ENCODE measurements around the gene STK10. TPM values are rescaled to one million over a fixed set of nuclear protein-coding genes. Genes with fewer than 3 reads are reported as not detected.

Gene STK10
- total and polyA plus RNA-seq, 2 experiments from 2014 or later, result 7.5 to 17.8 TPM

DNA sequence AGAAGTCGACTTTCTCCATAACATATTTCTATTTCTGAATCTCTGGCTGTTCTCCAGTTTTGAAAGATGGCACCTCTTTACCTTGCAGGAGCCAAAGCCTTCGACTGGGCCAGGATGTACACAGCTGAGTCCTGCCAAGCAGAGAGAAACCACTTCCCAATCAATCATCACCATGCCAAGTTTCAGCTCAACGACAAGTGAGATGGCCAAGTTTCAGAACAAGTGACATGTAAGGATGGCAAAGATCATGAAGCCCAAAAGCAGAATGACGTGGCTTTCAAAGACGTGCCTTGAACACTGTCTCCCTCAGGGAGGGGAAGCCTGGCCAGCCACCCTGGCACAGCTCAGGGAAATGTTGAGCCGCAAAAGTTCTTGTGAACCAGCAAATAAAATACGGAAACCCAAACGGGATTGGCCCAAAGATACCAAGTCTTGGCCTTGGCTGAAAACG is 17.7 kb downstream of the STK10 start (continued):
- TF ChIP-seq, protein P1, sequence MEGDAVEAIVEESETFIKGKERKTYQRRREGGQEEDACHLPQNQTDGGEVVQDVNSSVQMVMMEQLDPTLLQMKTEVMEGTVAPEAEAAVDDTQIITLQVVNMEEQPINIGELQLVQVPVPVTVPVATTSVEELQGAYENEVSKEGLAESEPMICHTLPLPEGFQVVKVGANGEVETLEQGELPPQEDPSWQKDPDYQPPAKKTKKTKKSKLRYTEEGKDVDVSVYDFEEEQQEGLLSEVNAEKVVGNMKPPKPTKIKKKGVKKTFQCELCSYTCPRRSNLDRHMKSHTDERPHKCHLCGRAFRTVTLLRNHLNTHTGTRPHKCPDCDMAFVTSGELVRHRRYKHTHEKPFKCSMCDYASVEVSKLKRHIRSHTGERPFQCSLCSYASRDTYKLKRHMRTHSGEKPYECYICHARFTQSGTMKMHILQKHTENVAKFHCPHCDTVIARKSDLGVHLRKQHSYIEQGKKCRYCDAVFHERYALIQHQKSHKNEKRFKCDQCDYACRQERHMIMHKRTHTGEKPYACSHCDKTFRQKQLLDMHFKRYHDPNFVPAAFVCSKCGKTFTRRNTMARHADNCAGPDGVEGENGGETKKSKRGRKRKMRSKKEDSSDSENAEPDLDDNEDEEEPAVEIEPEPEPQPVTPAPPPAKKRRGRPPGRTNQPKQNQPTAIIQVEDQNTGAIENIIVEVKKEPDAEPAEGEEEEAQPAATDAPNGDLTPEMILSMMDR (conservative IDR thresholded peaks at IDR 0.05; ENCODE audit: low read depth in 2 of 2), result no peak
- TF ChIP-seq POLR2AphosphoS5 (IDR thresholded peaks at IDR 0.05; ENCODE audit: low read depth) (no peak), STAT1 (IDR thresholded peaks at IDR 0.05; ENCODE audit: unreplicated experiment) (no peak), EZH2 (IDR thresholded peaks at IDR 0.05; ENCODE audit: low read depth, unreplicated experiment) (no peak), ZNF114 (CRISPR knock-in tag; IDR thresholded peaks at IDR 0.05) (no peak), CREB1 (CRISPR knock-in tag; IDR thresholded peaks at IDR 0.05; ENCODE audit: low read depth) (no peak), ZNF331 (CRISPR knock-in tag; IDR thresholded peaks at IDR 0.05; ENCODE audit: low read depth) (no peak), NANOG (IDR thresholded peaks at IDR 0.05; ENCODE audit: borderline replicate concordance) (no peak), EZH2phosphoT487 (IDR thresholded peaks at IDR 0.05; ENCODE audit: unreplicated experiment) (no peak)
- TF ChIP-seq, protein P2, sequence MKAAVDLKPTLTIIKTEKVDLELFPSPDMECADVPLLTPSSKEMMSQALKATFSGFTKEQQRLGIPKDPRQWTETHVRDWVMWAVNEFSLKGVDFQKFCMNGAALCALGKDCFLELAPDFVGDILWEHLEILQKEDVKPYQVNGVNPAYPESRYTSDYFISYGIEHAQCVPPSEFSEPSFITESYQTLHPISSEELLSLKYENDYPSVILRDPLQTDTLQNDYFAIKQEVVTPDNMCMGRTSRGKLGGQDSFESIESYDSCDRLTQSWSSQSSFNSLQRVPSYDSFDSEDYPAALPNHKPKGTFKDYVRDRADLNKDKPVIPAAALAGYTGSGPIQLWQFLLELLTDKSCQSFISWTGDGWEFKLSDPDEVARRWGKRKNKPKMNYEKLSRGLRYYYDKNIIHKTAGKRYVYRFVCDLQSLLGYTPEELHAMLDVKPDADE (IDR thresholded peaks at IDR 0.05), result no peak
- TF ChIP-seq, protein P3, sequence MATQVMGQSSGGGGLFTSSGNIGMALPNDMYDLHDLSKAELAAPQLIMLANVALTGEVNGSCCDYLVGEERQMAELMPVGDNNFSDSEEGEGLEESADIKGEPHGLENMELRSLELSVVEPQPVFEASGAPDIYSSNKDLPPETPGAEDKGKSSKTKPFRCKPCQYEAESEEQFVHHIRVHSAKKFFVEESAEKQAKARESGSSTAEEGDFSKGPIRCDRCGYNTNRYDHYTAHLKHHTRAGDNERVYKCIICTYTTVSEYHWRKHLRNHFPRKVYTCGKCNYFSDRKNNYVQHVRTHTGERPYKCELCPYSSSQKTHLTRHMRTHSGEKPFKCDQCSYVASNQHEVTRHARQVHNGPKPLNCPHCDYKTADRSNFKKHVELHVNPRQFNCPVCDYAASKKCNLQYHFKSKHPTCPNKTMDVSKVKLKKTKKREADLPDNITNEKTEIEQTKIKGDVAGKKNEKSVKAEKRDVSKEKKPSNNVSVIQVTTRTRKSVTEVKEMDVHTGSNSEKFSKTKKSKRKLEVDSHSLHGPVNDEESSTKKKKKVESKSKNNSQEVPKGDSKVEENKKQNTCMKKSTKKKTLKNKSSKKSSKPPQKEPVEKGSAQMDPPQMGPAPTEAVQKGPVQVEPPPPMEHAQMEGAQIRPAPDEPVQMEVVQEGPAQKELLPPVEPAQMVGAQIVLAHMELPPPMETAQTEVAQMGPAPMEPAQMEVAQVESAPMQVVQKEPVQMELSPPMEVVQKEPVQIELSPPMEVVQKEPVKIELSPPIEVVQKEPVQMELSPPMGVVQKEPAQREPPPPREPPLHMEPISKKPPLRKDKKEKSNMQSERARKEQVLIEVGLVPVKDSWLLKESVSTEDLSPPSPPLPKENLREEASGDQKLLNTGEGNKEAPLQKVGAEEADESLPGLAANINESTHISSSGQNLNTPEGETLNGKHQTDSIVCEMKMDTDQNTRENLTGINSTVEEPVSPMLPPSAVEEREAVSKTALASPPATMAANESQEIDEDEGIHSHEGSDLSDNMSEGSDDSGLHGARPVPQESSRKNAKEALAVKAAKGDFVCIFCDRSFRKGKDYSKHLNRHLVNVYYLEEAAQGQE (IDR thresholded peaks at IDR 0.05; ENCODE audit: unreplicated experiment), result no peak

DNA sequence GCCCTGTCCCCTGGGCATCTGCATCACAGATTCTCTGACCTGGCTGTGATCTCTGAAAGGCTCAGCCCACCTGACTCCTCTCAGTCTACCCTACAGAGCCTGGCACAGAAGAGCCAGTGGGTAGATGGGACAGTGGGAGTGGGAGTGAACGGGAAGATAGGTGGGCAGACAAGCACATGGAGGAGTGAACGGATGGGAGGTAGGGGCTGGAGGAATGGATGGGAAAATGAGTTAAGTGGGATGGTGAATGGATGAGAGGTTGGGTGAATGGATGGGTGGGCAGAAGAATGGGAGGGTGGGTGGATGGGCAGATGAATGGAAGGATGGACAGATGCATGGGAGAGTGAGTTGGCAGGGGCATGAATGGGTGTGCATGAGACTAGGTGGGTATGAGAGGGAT is 18.8 kb downstream of the STK10 start:
- H3F3A ChIP-seq (replicated peaks; ENCODE audit: low read depth), result peaks cover 4% of the 10 kb centered on the region; the same call in 1 of the 2 replicates
- Mint-ChIP-seq H3K36me3 (ENCODE audit: low read depth) (no peaks in the 10 kb centered on the region), H3K4me3 (no peak overlapping the region), H3K27me3 (ENCODE audit: insufficient read depth, low read depth, poor library complexity) (peaks cover 2% of the 10 kb centered on the region), H3K4me1 (peaks cover 14% of the 10 kb centered on the region), H3K9me3 (no peaks in the 10 kb centered on the region), H3K27ac (peak overlapping the region; percentile 46; the same call in 1 of the 2 replicates)
- peaks cover under 1% of the 10 kb centered on the region for H3K4me1 ChIP-seq (ENCODE audit: insufficient read depth)
- H3K9me2 ChIP-seq (ENCODE audit: insufficient read depth), result no peaks in the 10 kb centered on the region
- H3K4me3 ChIP-seq, result no peak overlapping the region
- H3K4me2 ChIP-seq, result no peak overlapping the region
- no peak for DNase-seq (ENCODE audit: low spot score)
- H3K27me3 ChIP-seq (ENCODE audit: insufficient read depth), result no peaks in the 10 kb centered on the region
- no peak overlapping the region for H2AFZ ChIP-seq
- no peak for ATAC-seq
- peaks cover 11% of the 10 kb centered on the region for H3K79me2 ChIP-seq (replicated peaks; ENCODE audit: insufficient read depth)
- H3K27ac ChIP-seq (ENCODE audit: low read depth), result no peak overlapping the region
- H3K36me3 ChIP-seq (ENCODE audit: insufficient read depth), result no peaks in the 10 kb centered on the region
- no peaks in the 10 kb centered on the region; the same call in none of the 2 replicates for H4K20me1 ChIP-seq (replicated peaks; ENCODE audit: insufficient read depth)
- TF ChIP-seq ZNF331 (CRISPR knock-in tag; IDR thresholded peaks at IDR 0.05; ENCODE audit: low read depth), result no peak
- TF ChIP-seq, protein P3 (IDR thresholded peaks at IDR 0.05; ENCODE audit: unreplicated experiment), result no peak
